AG04450 (cell line): ENCODE measurements around the gene ABLIM2. TPM values are rescaled to one million over a fixed set of nuclear protein-coding genes. Genes with fewer than 3 reads are reported as not detected.

ENCODE experiments used
- CTCF ChIA-PET: fragments of 300-600, 350-600 bp; formaldehyde crosslinking; extraction: SDS; loops from one replicate; lab custom pipeline; 2022; ENCODE audit warnings: antibody characterized with exemption, inconsistent platforms; lab: Charles Lee
- POLR2A ChIA-PET: fragments of 350-600 bp; formaldehyde crosslinking; extraction: SDS; loops from one replicate; lab custom pipeline; 2021; ENCODE audit warnings: antibody characterized with exemption, inconsistent platforms; lab: Yijun Ruan, JAX
- DNase-seq: peaks from one replicate; pipeline ENCODE4 v3.0.0-alpha.2; 2011; ENCODE audit warnings: low read depth, low spot score
- H3K27ac ChIP-seq: one replicate; pipeline ENCODE4 v1.5.1; 2012; ENCODE audit warnings: low read depth, low read length, control low read depth
- H3K27me3 ChIP-seq: one replicate; pipeline ENCODE4 v1.6.0; 2012; ENCODE audit warnings: low read length; ENCODE audit not compliant: control insufficient read depth, insufficient read depth
- H3K4me3 ChIP-seq: 2 replicates; pipeline ENCODE4 v1.5.1; 2011; ENCODE audit warnings: mild to moderate bottlenecking, low read depth, low read length, control low read depth
- H3K9me3 ChIP-seq: 2 replicates; pipeline ENCODE4 v1.5.1; 2012; ENCODE audit warnings: low read length; ENCODE audit not compliant: control insufficient read depth, insufficient read depth
- CTCF ChIP-seq: IDR thresholded peaks from 2 replicates; pipeline ENCODE4 v1.5.1; 2011; ENCODE audit warnings: low read depth, low read length, control low read depth, inconsistent platforms
- polyA plus RNA-seq: library from polyadenylated mRNA; depleted of rRNA; stranded (reverse); fragments of >200 nt; gene quantifications from 2 replicates; pipeline ENCODE4 v1.2.3, GENCODE V29; 2011; rRNA removed
- small RNA-seq: library from RNA; depleted of rRNA; stranded (forward); fragments of <200 nt; gene quantifications from one replicate; pipeline ENCODE3, GENCODE V24; 2012; ENCODE audit warnings: low read depth; ENCODE audit not compliant: insufficient read length

The ABLIM2 gene
- polyA plus RNA-seq, 1 experiment: not detected

GRCh38 chr4:7917669-7918068 is 240.9 kb downstream of the ABLIM2 start:
- ChIA-PET POLR2A (no interaction called here), CTCF (interaction anchor here (0.7 kb wide), 1 partner anchor 115 kb away, joined by 3 read pairs; no protein-coding TSS in a partner anchor)
- Histone ChIP-seq H3K9me3 (no peaks in the 10 kb centered on the region; the same call in 1 of the 2 replicates), H3K27me3 (no peaks in the 10 kb centered on the region), H3K27ac (no peak overlapping the region), H3K4me3 (no peak overlapping the region)
- no peak for DNase-seq
- peak; percentile 13; the same call in 1 of the 2 replicates for TF ChIP-seq CTCF

- H3K27me3 ChIP-seq: no peaks in the 10 kb centered on the region
- H3K9me3 ChIP-seq: no peaks in the 10 kb centered on the region; the same call in 1 of the 2 replicates
- CTCF ChIA-PET: no interaction called here
- H3K27ac ChIP-seq: no peak overlapping the region
- no peak overlapping the region for H3K4me3 ChIP-seq
- POLR2A ChIA-PET: no interaction called here
- DNase-seq: no peak
- no peak for TF ChIP-seq CTCF
These were observed 242.8 kb downstream of the ABLIM2 start for GRCh38 chr4:7915875-7916242.

Small RNA genes within 50 kb of the gene (small RNA-seq; reads per million reads assigned to genes)
- 5.4 reads per million, percentile 53 among the genes with 10 or more reads in this experiment for gene MIR95

Other genes starting within 250 kb of the ABLIM2 start
- gene AFAP1, start 219.0 kb downstream of the ABLIM2 start, polyA plus RNA-seq: 57.9 and 61.7 TPM in 2 replicates
- 0.98 and 1.4 TPM in 2 replicates for gene SH3TC1, start 40.5 kb upstream of the ABLIM2 start, polyA plus RNA-seq
- 16.3 and 19.7 TPM in 2 replicates for gene HTRA3, start 110.9 kb upstream of the ABLIM2 start, polyA plus RNA-seq